Upper lobe of left lung (tissue), 6 donors: ENCODE data around the gene TMEM182. TPM values are rescaled to one million over a fixed set of nuclear protein-coding genes. Genes with fewer than 3 reads are reported as not detected.

Experiments used
- ATAC-seq, 2 donors: fragments of 200-7000 bp; cut with Tn5 transposase; one replicate each; pipeline ENCODE4 v1.9.1; 2022; ENCODE audit warnings: mild to moderate bottlenecking in 2 of 2, moderate library complexity in 2 of 2; ENCODE audit not compliant: low FRiP score in 2 of 2
- DNase-seq, 2 donors: peaks; one replicate each; pipeline ENCODE4 v3.0.0-alpha.2; 2019 to 2020
- H3K27ac ChIP-seq, 4 donors: fragments of 200-600 bp; sonication (generic); one replicate each; pipeline ENCODE4 v1.5.1; 2016 to 2019
- H3K27me3 ChIP-seq, 4 donors: fragments of 200-600 bp; sonication (generic); one replicate each; pipeline ENCODE4 v1.5.1; 2017 to 2019
- H3K36me3 ChIP-seq, 4 donors: fragments of 200-600 bp; sonication (generic); one replicate each; pipeline ENCODE4 v1.5.1; 2016 to 2019
- H3K4me1 ChIP-seq, 4 donors: fragments of 200-600 bp; sonication (generic); one replicate each; pipeline ENCODE4 v1.5.1; 2018 to 2019
- H3K4me3 ChIP-seq, 4 donors: fragments of 200-600 bp; sonication (generic); one replicate each; pipeline ENCODE4 v1.5.1; 2017 to 2019; ENCODE audit warnings: mild to moderate bottlenecking in 2 of 4, moderate library complexity in 1 of 4
- H3K9me3 ChIP-seq, 4 donors: fragments of 200-600 bp; sonication (generic); one replicate each; pipeline ENCODE4 v1.5.1; 2018 to 2019
- EP300 ChIP-seq, 4 donors: sonication (generic); formaldehyde crosslinking; IDR thresholded peaks; one replicate each; pipeline ENCODE4 v1.5.1; 2017; ENCODE audit warnings: antibody characterized with exemption in 4 of 4, control low read depth in 2 of 4
- POLR2A ChIP-seq, 4 donors: fragments of 450-650 bp; IDR thresholded peaks; one replicate each; pipeline ENCODE4 v1.5.1; 2016 to 2017; ENCODE audit warnings: antibody characterized with exemption in 4 of 4, mild to moderate bottlenecking in 2 of 4
- POLR2AphosphoS5 ChIP-seq, 2 donors: sonication (generic); formaldehyde crosslinking; IDR thresholded peaks; one replicate each; pipeline ENCODE4 v1.5.1; 2017; ENCODE audit warnings: antibody characterized with exemption in 2 of 2
- WGBS, 2 donors: methylation state at CpG; one replicate each; pipeline ENCODE4 v1.1.5; 2017 to 2018; 5-methylcytosine and 5-hydroxymethylcytosine counted together
- total RNA-seq, 6 donors: library from RNA; depleted of rRNA in 4 of 6; stranded (reverse); fragments of >200 nt in 4 of 6; gene quantifications; one replicate each; pipeline versions ENCODE4 v1.1.0 to v1.2.1, GENCODE V29; 2016 to 2021
- TF ChIP-seq, protein P1 (sequence below), 6 experiments: fragments of 450-650 bp in 4 of 6; fragments of 200-600 bp in 2 of 6; sonication (generic) in 2 of 6; IDR thresholded peaks; one replicate each; pipeline ENCODE4 v1.5.1; 2016 to 2019; ENCODE audit warnings: antibody characterized with exemption in 6 of 6
- donor health status: DM: no; HTN: no; CAD: no; lungs with moderate emphysema.
- donor health status: DM: no; HTN: yes; CAD: no; lungs with severe emphysema.

TMEM182 gene
- total RNA-seq, 6 donors from 2014 or later, result 1.7 to 5.6 (median 2.7) TPM; not detected in 2

DNA sequence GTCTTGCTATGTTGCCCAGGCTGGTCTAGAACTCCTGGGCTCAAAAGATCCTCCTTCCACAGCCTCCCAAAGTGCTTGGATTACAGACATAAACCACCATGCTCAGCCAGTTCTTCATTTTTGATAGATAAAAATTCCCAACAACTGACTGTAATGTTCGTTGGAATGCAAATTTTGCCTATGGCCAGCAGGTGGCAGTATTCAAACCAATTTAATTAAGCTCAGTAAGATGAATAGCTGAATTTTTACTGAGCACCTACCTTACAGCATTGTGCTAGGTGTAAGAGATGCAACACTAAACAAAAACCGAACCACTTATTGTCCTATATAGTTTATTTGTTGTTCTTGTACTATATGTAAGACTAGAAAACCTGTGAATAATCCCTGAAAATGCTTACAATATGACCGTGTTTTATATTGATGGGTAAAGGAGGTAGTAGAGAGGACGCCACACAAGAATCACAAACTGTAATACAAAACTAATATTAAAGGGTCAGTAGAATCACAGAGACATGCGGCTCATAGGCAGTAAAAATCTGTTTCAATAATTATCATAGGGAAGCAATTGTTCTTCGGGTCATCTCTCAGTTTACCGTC, 8.2 kb upstream of the TMEM182 start:
- peak in 1 of 2 donors; percentile 57 for ATAC-seq

DNA sequence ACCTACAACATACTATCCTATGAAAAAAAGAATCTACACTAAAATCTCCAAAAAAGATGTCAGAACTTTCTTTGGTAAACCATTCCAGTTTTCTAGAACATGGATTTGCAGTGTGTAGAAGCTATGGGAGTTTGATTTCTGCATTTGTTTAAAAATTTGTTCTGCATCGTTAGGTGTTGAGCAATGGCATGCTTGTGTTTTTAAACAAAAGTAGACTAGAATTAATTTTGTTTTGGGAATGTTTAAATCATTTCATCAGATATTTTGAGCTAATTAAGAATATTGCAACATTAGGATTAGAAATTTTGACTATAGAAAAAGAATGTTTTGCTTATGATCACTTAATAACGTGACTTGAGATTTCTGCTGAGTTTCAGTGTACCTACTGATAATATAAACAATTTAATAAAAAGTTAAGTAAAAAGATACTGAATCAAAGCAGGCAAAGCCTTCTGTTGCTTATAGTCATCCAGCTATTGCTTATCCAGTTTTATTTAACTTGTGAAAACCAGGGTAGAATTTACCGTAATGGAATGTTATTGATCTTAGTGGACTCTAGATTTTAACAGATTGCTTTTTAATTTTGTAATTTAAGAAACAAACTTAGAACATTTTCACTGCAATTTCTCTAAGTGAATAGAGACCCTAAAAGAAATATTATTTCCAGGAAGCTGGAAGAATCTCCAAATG, 7.2 kb upstream of the TMEM182 start:
- WGBS, 2 donors, result 79 to 84% methylated on average over 3 of the region's 3 CpGs
- DNase-seq (no peak), ATAC-seq (no peak)
- no peak for TF ChIP-seq POLR2A (IDR thresholded peaks at IDR 0.05)
- TF ChIP-seq, protein P1, sequence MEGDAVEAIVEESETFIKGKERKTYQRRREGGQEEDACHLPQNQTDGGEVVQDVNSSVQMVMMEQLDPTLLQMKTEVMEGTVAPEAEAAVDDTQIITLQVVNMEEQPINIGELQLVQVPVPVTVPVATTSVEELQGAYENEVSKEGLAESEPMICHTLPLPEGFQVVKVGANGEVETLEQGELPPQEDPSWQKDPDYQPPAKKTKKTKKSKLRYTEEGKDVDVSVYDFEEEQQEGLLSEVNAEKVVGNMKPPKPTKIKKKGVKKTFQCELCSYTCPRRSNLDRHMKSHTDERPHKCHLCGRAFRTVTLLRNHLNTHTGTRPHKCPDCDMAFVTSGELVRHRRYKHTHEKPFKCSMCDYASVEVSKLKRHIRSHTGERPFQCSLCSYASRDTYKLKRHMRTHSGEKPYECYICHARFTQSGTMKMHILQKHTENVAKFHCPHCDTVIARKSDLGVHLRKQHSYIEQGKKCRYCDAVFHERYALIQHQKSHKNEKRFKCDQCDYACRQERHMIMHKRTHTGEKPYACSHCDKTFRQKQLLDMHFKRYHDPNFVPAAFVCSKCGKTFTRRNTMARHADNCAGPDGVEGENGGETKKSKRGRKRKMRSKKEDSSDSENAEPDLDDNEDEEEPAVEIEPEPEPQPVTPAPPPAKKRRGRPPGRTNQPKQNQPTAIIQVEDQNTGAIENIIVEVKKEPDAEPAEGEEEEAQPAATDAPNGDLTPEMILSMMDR (IDR thresholded peaks at IDR 0.05), result no peak
- TF ChIP-seq EP300 (IDR thresholded peaks at IDR 0.05), result no peak
- TF ChIP-seq POLR2AphosphoS5 (IDR thresholded peaks at IDR 0.05), result no peak
- Histone ChIP-seq H3K36me3 (no peaks in the 10 kb centered on the region), H3K4me1 (no peaks in the 10 kb centered on the region), H3K4me3 (no peak overlapping the region), H3K9me3 (no peaks in the 10 kb centered on the region), H3K27ac (no peak overlapping the region), H3K27me3 (no peaks in the 10 kb centered on the region)

More for the DNA sequence above, 8.2 kb upstream of the TMEM182 start:
- 68% methylated on average over 7 of the region's 7 CpGs for WGBS, 2 donors
- Histone ChIP-seq H3K27ac (no peak overlapping the region), H3K27me3 (no peaks in the 10 kb centered on the region), H3K9me3 (no peaks in the 10 kb centered on the region), H3K4me3 (no peak overlapping the region), H3K36me3 (no peaks in the 10 kb centered on the region), H3K4me1 (no peaks in the 10 kb centered on the region)
- TF ChIP-seq POLR2A (IDR thresholded peaks at IDR 0.05), result no peak
- TF ChIP-seq, protein P1 (IDR thresholded peaks at IDR 0.05), result peak; percentile 50 to 78 (median 64)
- peak in 1 of 2 donors; percentile 32 for DNase-seq

DNA sequence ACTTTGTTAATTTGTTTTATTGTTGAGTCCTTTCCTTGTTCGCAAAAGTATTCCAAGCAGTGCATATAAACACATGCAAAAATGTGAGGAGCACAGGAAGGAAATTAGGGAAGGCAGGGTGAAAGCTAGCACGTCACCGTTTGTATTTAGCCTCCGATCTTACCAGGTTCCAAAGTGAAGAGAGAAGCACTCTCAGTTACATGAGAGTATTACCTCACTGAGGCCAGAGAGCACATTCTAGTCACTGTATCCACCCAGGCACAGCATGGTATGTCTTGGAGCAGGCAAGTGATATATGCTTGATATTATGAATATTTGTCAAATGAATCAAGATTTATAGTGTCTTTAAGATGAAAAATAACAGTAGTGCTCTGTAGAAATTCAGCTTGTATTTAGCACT, 6.5 kb upstream of the TMEM182 start:
- Histone ChIP-seq H3K9me3 (no peaks in the 10 kb centered on the region), H3K27me3 (no peaks in the 10 kb centered on the region), H3K4me1 (no peaks in the 10 kb centered on the region), H3K27ac (no peak overlapping the region), H3K36me3 (no peaks in the 10 kb centered on the region), H3K4me3 (no peak overlapping the region)
- WGBS, 2 donors, result 53 to 56% methylated on average over 4 of the region's 4 CpGs
- TF ChIP-seq, protein P1 (IDR thresholded peaks at IDR 0.05), result no peak
- TF ChIP-seq POLR2A (IDR thresholded peaks at IDR 0.05), result no peak
- ATAC-seq (no peak), DNase-seq (no peak)

DNA sequence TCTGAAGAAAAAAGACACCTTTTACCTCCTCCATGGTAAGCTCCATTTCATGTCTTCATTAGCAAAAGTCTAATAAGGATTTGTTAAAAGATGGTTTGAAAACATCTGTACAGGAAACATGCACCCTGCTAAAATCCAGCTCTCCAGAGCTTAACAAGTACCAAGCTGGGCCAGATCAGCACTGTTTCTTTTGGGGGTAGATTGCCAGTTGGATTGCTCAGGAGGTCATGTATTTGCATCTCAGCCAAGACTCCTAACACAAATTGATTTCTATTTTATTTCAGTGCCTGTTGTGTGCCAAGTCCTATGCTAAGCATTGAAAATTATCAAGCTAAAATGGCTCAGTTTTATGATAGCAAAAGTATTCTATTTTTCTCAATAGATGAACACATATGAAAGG, 3.4 kb upstream of the TMEM182 start:
- no peak overlapping the region for H3K27ac ChIP-seq
- no peaks in the 10 kb centered on the region for H3K4me1 ChIP-seq
- TF ChIP-seq EP300 (IDR thresholded peaks at IDR 0.05), result no peak
- TF ChIP-seq POLR2A (IDR thresholded peaks at IDR 0.05), result no peak
- TF ChIP-seq POLR2AphosphoS5 (IDR thresholded peaks at IDR 0.05), result no peak
- TF ChIP-seq, protein P1 (IDR thresholded peaks at IDR 0.05), result no peak
- ATAC-seq (no peak), DNase-seq (no peak)
- H3K9me3 ChIP-seq, result no peaks in the 10 kb centered on the region
- H3K36me3 ChIP-seq, result no peaks in the 10 kb centered on the region
- H3K27me3 ChIP-seq, result no peaks in the 10 kb centered on the region
- no peak overlapping the region for H3K4me3 ChIP-seq

DNA sequence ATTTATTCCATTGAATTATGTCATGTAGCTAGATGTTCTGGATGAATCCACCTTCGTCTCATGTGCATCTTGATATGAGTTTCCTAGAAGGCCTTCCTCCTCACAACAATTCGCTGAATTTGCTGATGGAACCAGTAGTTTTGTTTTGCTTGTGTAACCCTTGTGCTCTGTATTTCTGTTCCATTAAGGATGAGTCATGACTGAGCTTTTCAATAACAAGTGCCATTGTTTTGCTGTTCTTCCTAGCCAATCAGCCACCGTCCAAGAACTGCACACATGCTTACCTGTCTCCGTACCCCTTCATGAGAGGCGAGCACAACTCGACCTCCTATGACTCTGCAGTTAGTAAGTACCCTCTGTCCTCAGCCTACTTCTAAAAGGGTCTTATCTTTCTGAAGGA, 2.3 kb downstream of the TMEM182 start:
- WGBS, 2 donors, result 93% methylated on average over 6 of the region's 6 CpGs
- ATAC-seq, result no peak
- Histone ChIP-seq H3K9me3 (no peaks in the 10 kb centered on the region), H3K27me3 (no peaks in the 10 kb centered on the region), H3K36me3 (no peaks in the 10 kb centered on the region), H3K4me1 (no peaks in the 10 kb centered on the region), H3K27ac (no peak overlapping the region), H3K4me3 (no peak overlapping the region)
- no peak for DNase-seq
- TF ChIP-seq EP300 (IDR thresholded peaks at IDR 0.05), result no peak
- TF ChIP-seq, protein P1 (IDR thresholded peaks at IDR 0.05), result no peak
